NCI-H187 (cell line): Measurements from ENCODE around the gene AK8.

Experiments
- DNase-seq, 2 experiments: peaks; one replicate each; lab custom pipeline; 2025; lab: John Stamatoyannopoulos, UW

Gene AK8

GRCh38 chr9:132857616-132858342 is 20.3 kb downstream of the AK8 start:
- no peak for DNase-seq

GRCh38 chr9:132857031-132857430 is 21.1 kb downstream of the AK8 start:
- DNase-seq = no peak

- DNase-seq = no peak
These were observed 22.2 kb downstream of the AK8 start for GRCh38 chr9:132855904-132856303.

GRCh38 chr9:132854832-132855231 is 23.3 kb downstream of the AK8 start:
- no peak for DNase-seq

GRCh38 chr9:132853482-132853881 is 24.6 kb downstream of the AK8 start:
- DNase-seq = no peak

GRCh38 chr9:132849185-132849706 is 28.8 kb downstream of the AK8 start:
- DNase-seq = no peak

- DNase-seq = no peak
These were observed 31.1 kb downstream of the AK8 start for GRCh38 chr9:132846918-132847515.

- no peak for DNase-seq
These were observed 31.8 kb downstream of the AK8 start for GRCh38 chr9:132846109-132846917.

- no peak for DNase-seq
These were observed 35.7 kb downstream of the AK8 start for GRCh38 chr9:132842124-132843044.

GRCh38 chr9:132840980-132841379 is 37.1 kb downstream of the AK8 start:
- no peak for DNase-seq

- DNase-seq = no peak
These were observed 39.8 kb downstream of the AK8 start for GRCh38 chr9:132838291-132838690.

- no peak for DNase-seq
These were observed 40.4 kb downstream of the AK8 start for GRCh38 chr9:132837501-132838286.

GRCh38 chr9:132834343-132834742 is 43.7 kb downstream of the AK8 start:
- DNase-seq = no peak

- DNase-seq = no peak
These were observed 44.4 kb downstream of the AK8 start for GRCh38 chr9:132833550-132834121.

- no peak for DNase-seq
These were observed 45.8 kb downstream of the AK8 start for GRCh38 chr9:132832171-132832881.

GRCh38 chr9:132828201-132828770 is 49.8 kb downstream of the AK8 start:
- DNase-seq = no peak

GRCh38 chr9:132827366-132827765 is 50.7 kb downstream of the AK8 start:
- no peak for DNase-seq

- no peak for DNase-seq
These were observed 51.3 kb downstream of the AK8 start for GRCh38 chr9:132826621-132827365.

GRCh38 chr9:132826131-132826530 is 52.0 kb downstream of the AK8 start:
- DNase-seq = no peak
